Upper lobe of left lung (tissue), 6 donors: ENCODE data around the gene OIT3. TPM values are rescaled to one million over a fixed set of nuclear protein-coding genes. Genes with fewer than 3 reads are reported as not detected.

ENCODE experiments used
- ATAC-seq, 2 donors: fragments of 200-7000 bp; cut with Tn5 transposase; one replicate each; pipeline ENCODE4 v1.9.1; 2022; ENCODE audit warnings: mild to moderate bottlenecking in 2 of 2, moderate library complexity in 2 of 2; ENCODE audit not compliant: low FRiP score in 2 of 2
- DNase-seq, 2 donors: peaks; one replicate each; pipeline ENCODE4 v3.0.0-alpha.2; 2019 to 2020
- H3K27ac ChIP-seq, 4 donors: fragments of 200-600 bp; sonication (generic); one replicate each; pipeline ENCODE4 v1.5.1; 2016 to 2019
- H3K27me3 ChIP-seq, 4 donors: fragments of 200-600 bp; sonication (generic); one replicate each; pipeline ENCODE4 v1.5.1; 2017 to 2019
- H3K36me3 ChIP-seq, 4 donors: fragments of 200-600 bp; sonication (generic); one replicate each; pipeline ENCODE4 v1.5.1; 2016 to 2019
- H3K4me1 ChIP-seq, 4 donors: fragments of 200-600 bp; sonication (generic); one replicate each; pipeline ENCODE4 v1.5.1; 2018 to 2019
- H3K4me3 ChIP-seq, 4 donors: fragments of 200-600 bp; sonication (generic); one replicate each; pipeline ENCODE4 v1.5.1; 2017 to 2019; ENCODE audit warnings: mild to moderate bottlenecking in 2 of 4, moderate library complexity in 1 of 4
- H3K9me3 ChIP-seq, 4 donors: fragments of 200-600 bp; sonication (generic); one replicate each; pipeline ENCODE4 v1.5.1; 2018 to 2019
- CTCF ChIP-seq, 6 experiments: fragments of 450-650 bp in 4 of 6; fragments of 200-600 bp in 2 of 6; sonication (generic) in 2 of 6; IDR thresholded peaks; one replicate each; pipeline ENCODE4 v1.5.1; 2016 to 2019; ENCODE audit warnings: antibody characterized with exemption in 6 of 6
- EP300 ChIP-seq, 4 donors: sonication (generic); formaldehyde crosslinking; IDR thresholded peaks; one replicate each; pipeline ENCODE4 v1.5.1; 2017; ENCODE audit warnings: antibody characterized with exemption in 4 of 4, control low read depth in 2 of 4
- POLR2A ChIP-seq, 4 donors: fragments of 450-650 bp; IDR thresholded peaks; one replicate each; pipeline ENCODE4 v1.5.1; 2016 to 2017; ENCODE audit warnings: antibody characterized with exemption in 4 of 4, mild to moderate bottlenecking in 2 of 4
- POLR2AphosphoS5 ChIP-seq, 2 donors: sonication (generic); formaldehyde crosslinking; IDR thresholded peaks; one replicate each; pipeline ENCODE4 v1.5.1; 2017; ENCODE audit warnings: antibody characterized with exemption in 2 of 2
- WGBS, 2 donors: methylation state at CpG; one replicate each; pipeline ENCODE4 v1.1.5; 2017 to 2018; 5-methylcytosine and 5-hydroxymethylcytosine counted together
- total RNA-seq, 6 donors: library from RNA; depleted of rRNA in 4 of 6; stranded (reverse); fragments of >200 nt in 4 of 6; gene quantifications; one replicate each; pipeline versions ENCODE4 v1.1.0 to v1.2.1, GENCODE V29; 2016 to 2021
- donor health status: DM: no; HTN: no; CAD: no; lungs with moderate emphysema.
- donor health status: DM: no; HTN: yes; CAD: no; lungs with severe emphysema.

OIT3 gene
- total RNA-seq, 6 donors from 2014 or later = 0.15 to 0.20 TPM; not detected in 4

- 81 to 83% methylated on average over 3 of the region's 3 CpGs for WGBS, 2 donors
- ATAC-seq = no peak
- peak in 3 of 6 experiments; percentile 35 to 50 (median 46) for TF ChIP-seq CTCF (IDR thresholded peaks at IDR 0.05)
- TF ChIP-seq POLR2AphosphoS5 (IDR thresholded peaks at IDR 0.05) = no peak
- no peak for TF ChIP-seq EP300 (IDR thresholded peaks at IDR 0.05)
- TF ChIP-seq POLR2A (IDR thresholded peaks at IDR 0.05) = no peak
These were observed 18.1 kb upstream of the OIT3 start for GRCh38 chr10:72875250-72876055.

GRCh38 chr10:72879245-72879644 is 14.3 kb upstream of the OIT3 start:
- DNase-seq = no peak
- Histone ChIP-seq H3K27ac (no peak overlapping the region), H3K36me3 (peaks cover 0 to 23% (median 0%) of the 10 kb centered on the region in 4 donors), H3K4me1 (no peaks in the 10 kb centered on the region), H3K9me3 (no peaks in the 10 kb centered on the region), H3K4me3 (no peak overlapping the region), H3K27me3 (no peaks in the 10 kb centered on the region)
- 98 to 100% methylated on average over 2 of the region's 2 CpGs for WGBS, 2 donors
- no peak for ATAC-seq
- TF ChIP-seq POLR2AphosphoS5 (IDR thresholded peaks at IDR 0.05) = no peak
- TF ChIP-seq CTCF (IDR thresholded peaks at IDR 0.05) = no peak
- no peak for TF ChIP-seq POLR2A (IDR thresholded peaks at IDR 0.05)
- no peak for TF ChIP-seq EP300 (IDR thresholded peaks at IDR 0.05)

More at GRCh38 chr10:72875250-72876055, 18.1 kb upstream of the OIT3 start:
- H3K9me3 ChIP-seq = no peaks in the 10 kb centered on the region
- no peak overlapping the region for H3K4me3 ChIP-seq
- no peaks in the 10 kb centered on the region for H3K27me3 ChIP-seq
- H3K4me1 ChIP-seq = no peaks in the 10 kb centered on the region
- H3K27ac ChIP-seq = no peak overlapping the region
- no peak for DNase-seq
- peaks cover 0 to 32% (median 8%) of the 10 kb centered on the region in 4 donors for H3K36me3 ChIP-seq

GRCh38 chr10:72881291-72881690 is 12.2 kb upstream of the OIT3 start:
- 98 to 100% methylated on average over 2 of the region's 2 CpGs for WGBS, 2 donors
- Histone ChIP-seq H3K36me3 (peaks cover 0 to 36% (median 3%) of the 10 kb centered on the region in 4 donors), H3K4me3 (no peak overlapping the region), H3K4me1 (no peaks in the 10 kb centered on the region), H3K27ac (no peak overlapping the region), H3K27me3 (no peaks in the 10 kb centered on the region), H3K9me3 (no peaks in the 10 kb centered on the region)
- TF ChIP-seq EP300 (IDR thresholded peaks at IDR 0.05) = no peak
- no peak for TF ChIP-seq POLR2A (IDR thresholded peaks at IDR 0.05)
- TF ChIP-seq POLR2AphosphoS5 (IDR thresholded peaks at IDR 0.05) = no peak
- no peak for TF ChIP-seq CTCF (IDR thresholded peaks at IDR 0.05)
- DNase-seq (no peak), ATAC-seq (no peak)

GRCh38 chr10:72883861-72884260 is 9.7 kb upstream of the OIT3 start:
- no peaks in the 10 kb centered on the region for H3K27me3 ChIP-seq
- 96% methylated on average over 2 of the region's 2 CpGs for WGBS, 2 donors
- ATAC-seq (no peak), DNase-seq (no peak)
- no peak overlapping the region for H3K4me3 ChIP-seq
- no peaks in the 10 kb centered on the region for H3K9me3 ChIP-seq
- peaks cover 0 to 43% (median 6%) of the 10 kb centered on the region in 4 donors for H3K36me3 ChIP-seq
- H3K4me1 ChIP-seq = no peaks in the 10 kb centered on the region
- H3K27ac ChIP-seq = no peak overlapping the region
- no peak for TF ChIP-seq POLR2AphosphoS5 (IDR thresholded peaks at IDR 0.05)
- no peak for TF ChIP-seq EP300 (IDR thresholded peaks at IDR 0.05)
- TF ChIP-seq CTCF (IDR thresholded peaks at IDR 0.05) = no peak
- no peak for TF ChIP-seq POLR2A (IDR thresholded peaks at IDR 0.05)
